B cell (primary cell): Measurements from ENCODE around the gene KPNB1. TPM values are rescaled to one million over a fixed set of nuclear protein-coding genes. Genes with fewer than 3 reads are reported as not detected.

Experiments used
- ATAC-seq: fragments of 200-7000 bp; cut with Tn5 transposase; one replicate; pipeline ENCODE4 v1.10.0; 2021; ENCODE audit warnings: low read depth, mild to moderate bottlenecking, moderate number of reproducible peaks, moderate library complexity
- CTCF ChIA-PET: fragments of 350-600 bp; sonication (Branson Sonifier 250); formaldehyde crosslinking; loops from one replicate; lab custom pipeline; 2021; ENCODE audit warnings: antibody characterized with exemption, inconsistent platforms; lab: Charles Lee
- POLR2A ChIA-PET: fragments of 350-600 bp; sonication (Branson Sonifier 250); formaldehyde crosslinking; loops from one replicate; lab custom pipeline; 2021; ENCODE audit warnings: antibody characterized with exemption; lab: Charles Lee
- DNase-seq: peaks from one replicate; pipeline ENCODE4 v3.0.0; 2013
- H2AFZ ChIP-seq: 2 replicates; pipeline ENCODE4 v1.6.1; 2012; ENCODE audit warnings: mild to moderate bottlenecking, low read depth, low read length; ENCODE audit not compliant: insufficient read depth, poor library complexity, severe bottlenecking
- H3K27ac ChIP-seq, 2 donors: 1 replicate in 1 of 2; 2 replicates in 1 of 2; pipeline ENCODE4 v1.5.1; 2012 to 2013; ENCODE audit warnings: low read length in 2 of 2, mild to moderate bottlenecking in 2 of 2, moderate library complexity in 1 of 2
- H3K27me3 ChIP-seq, 4 experiments: fragments of 200-600 bp in 1 of 4; sonication (generic) in 1 of 4; replicated peaks in 1 of 4; 1 replicate in 2 of 4; 2 replicates in 2 of 4; pipeline versions ENCODE4 v1.6.1 to v1.7.0; 2013 to 2016; ENCODE audit warnings: low read length in 3 of 4, mild to moderate bottlenecking in 2 of 4, mixed read lengths in 1 of 4, moderate library complexity in 1 of 4; ENCODE audit not compliant: insufficient read depth in 4 of 4, control insufficient read depth in 3 of 4; ENCODE audit errors: control extremely low read depth in 1 of 4
- H3K36me3 ChIP-seq, 2 experiments: replicated peaks in 1 of 2; 1 replicate in 1 of 2; 2 replicates in 1 of 2; pipeline versions ENCODE4 v1.6.1 to v1.7.1; 2013; ENCODE audit warnings: low read length in 1 of 2; ENCODE audit not compliant: insufficient read depth in 2 of 2, control insufficient read depth in 1 of 2; ENCODE audit errors: control extremely low read depth in 1 of 2, extremely low read depth in 1 of 2
- H3K4me1 ChIP-seq, 2 donors: fragments of 200-600 bp in 1 of 2; sonication (generic) in 1 of 2; 1 replicate in 1 of 2; 2 replicates in 1 of 2; pipeline versions ENCODE4 v1.5.1 to v1.6.1; 2013 to 2017; ENCODE audit warnings: low read length in 2 of 2; ENCODE audit not compliant: control insufficient read depth in 2 of 2, insufficient read depth in 2 of 2
- H3K4me2 ChIP-seq: replicated peaks from 2 replicates; pipeline ENCODE3; 2012; ENCODE audit warnings: mild to moderate bottlenecking, low read depth, low read length; ENCODE audit not compliant: poor library complexity, severe bottlenecking
- H3K4me3 ChIP-seq, 5 experiments: fragments of 200-600 bp in 1 of 5; sonication (generic) in 1 of 5; 1 replicate in 3 of 5; 2 replicates in 2 of 5; pipeline versions ENCODE4 v1.5.1 to v1.7.0; 2011 to 2016; ENCODE audit warnings: low read length in 4 of 5, mild to moderate bottlenecking in 4 of 5, low read depth in 2 of 5, control low read depth in 1 of 5, moderate library complexity in 1 of 5; ENCODE audit not compliant: insufficient read depth in 1 of 5; ENCODE audit errors: control extremely low read depth in 1 of 5, extremely low read depth in 1 of 5
- H3K79me2 ChIP-seq: fragments of 200-600 bp; sonication (generic); one replicate; pipeline ENCODE4 v1.6.0; 2016; ENCODE audit warnings: low read length; ENCODE audit not compliant: control insufficient read depth, insufficient read depth
- H3K9ac ChIP-seq: fragments of 200-600 bp; sonication (generic); 2 replicates; pipeline ENCODE4 v1.6.1; 2017; ENCODE audit warnings: mild to moderate bottlenecking, low read length, moderate library complexity
- H3K9me3 ChIP-seq, 3 donors: one replicate each; pipeline versions ENCODE4 v1.6.1 to v1.7.1; 2013; ENCODE audit warnings: low read length in 2 of 3; ENCODE audit not compliant: control insufficient read depth in 2 of 3, insufficient read depth in 1 of 3; ENCODE audit errors: control extremely low read depth in 1 of 3
- H4K20me1 ChIP-seq: 2 replicates; pipeline ENCODE4 v1.6.0; 2012; ENCODE audit warnings: mild to moderate bottlenecking, low read length; ENCODE audit not compliant: insufficient read depth, control insufficient read depth, poor library complexity, severe bottlenecking
- H3K27ac Mint-ChIP-seq: one replicate; pipeline ENCODE4 v1.8.0; 2021; ENCODE audit warnings: mixed read lengths
- H3K27me3 Mint-ChIP-seq: one replicate; pipeline ENCODE4 v1.8.0; 2021; ENCODE audit warnings: mixed read lengths
- H3K4me1 Mint-ChIP-seq: one replicate; pipeline ENCODE4 v1.8.0; 2021; ENCODE audit warnings: mixed read lengths
- H3K4me3 Mint-ChIP-seq: one replicate; pipeline ENCODE4 v1.8.0; 2021; ENCODE audit warnings: mixed read lengths
- H3K9me3 Mint-ChIP-seq: one replicate; pipeline ENCODE4 v1.8.0; 2022; ENCODE audit warnings: mixed read lengths; ENCODE audit not compliant: insufficient read depth
- EZH2 ChIP-seq: IDR thresholded peaks from 2 replicates; pipeline ENCODE4 v1.6.1; 2012; ENCODE audit warnings: borderline replicate concordance, low read depth, mild to moderate bottlenecking, moderate library complexity, low read length; ENCODE audit not compliant: insufficient read depth, poor library complexity, severe bottlenecking
- WGBS: methylation state at CpG from one replicate; pipeline ENCODE4 v1.1.5; 2013; ENCODE audit warnings: missing lambda C conversion rate; ENCODE audit not compliant: insufficient coverage; 5-methylcytosine and 5-hydroxymethylcytosine counted together
- intact Hi-C: fragments of 100-400 bp; cut with micrococcal nuclease; formaldehyde crosslinking; loops from one replicate; pipeline ENCODE4 v1.10.0; 2022
- polyA plus RNA-seq: library from polyadenylated mRNA; depleted of rRNA; stranded (reverse); fragments of >200 nt; gene quantifications from 2 replicates; pipeline ENCODE4 v1.2.3, GENCODE V29; 2012
- total RNA-seq, 2 donors: library from RNA; stranded (reverse); fragments of 120-200 nt in 1 of 2; gene quantifications; 1 replicate in 1 of 2; 2 replicates in 1 of 2; pipeline versions ENCODE4 v1.2.3 to v1.2.4, GENCODE V29; 2013 to 2022
- TF ChIP-seq, protein P1 (sequence below): fragments of 200-600 bp; IDR thresholded peaks from one replicate; pipeline ENCODE4 v1.8.0; 2022; ENCODE audit warnings: antibody characterized with exemption, mild to moderate bottlenecking

The KPNB1 gene
- total and polyA plus RNA-seq, 2 donors (not counting 1 experiment from before 2014, with no cell fraction given), result 60.6 to 278 TPM

DNA sequence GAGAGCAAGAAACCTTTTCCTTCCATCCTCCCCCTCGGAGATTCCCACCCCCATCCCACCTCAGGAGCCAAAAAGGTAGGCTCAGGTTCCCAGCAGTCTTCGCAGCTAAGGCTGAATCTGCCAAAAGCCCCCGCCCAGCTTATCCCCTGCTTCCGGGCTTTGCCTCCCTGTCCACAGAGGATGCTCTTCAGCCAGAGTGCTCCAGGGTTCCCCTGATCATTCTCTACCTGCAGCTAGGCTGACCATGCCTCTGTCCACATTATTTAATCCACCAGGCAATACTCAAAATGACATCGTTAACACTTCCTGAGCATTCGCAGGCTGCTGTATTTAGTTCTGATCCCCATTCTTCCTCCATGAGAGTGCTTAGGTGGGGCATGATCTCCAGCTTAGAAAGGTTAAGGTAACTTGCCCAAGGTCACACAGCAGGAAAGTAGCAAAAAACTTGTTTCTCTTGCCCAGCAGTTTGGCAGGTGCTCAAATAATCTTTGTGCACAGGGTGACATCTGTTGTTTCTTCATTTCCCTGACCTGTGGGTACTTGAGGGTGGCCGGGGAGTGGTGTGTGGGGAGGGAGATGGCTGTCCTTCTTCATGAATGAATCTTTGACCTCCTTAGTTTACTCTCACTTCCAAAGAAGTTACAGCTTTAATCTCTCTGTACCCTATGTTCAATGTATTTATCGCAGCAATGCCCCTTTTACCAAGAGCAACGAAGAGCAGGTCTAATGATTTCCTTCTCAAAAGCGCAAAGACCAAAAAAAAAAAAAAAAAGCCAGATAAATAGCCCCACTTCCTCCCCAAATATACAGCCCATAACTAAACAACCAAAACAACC, 43.4 kb downstream of the KPNB1 start:
- H3K27ac Mint-ChIP-seq, result peak overlapping the region; percentile 59
- DNase-seq (peak; percentile 46), ATAC-seq (no peak)
- Histone ChIP-seq H3K9ac (peak overlapping the region; percentile 68), H3K4me3 (peak overlapping the region; percentile 6 to 73 (median 64)), H3K36me3 (no peaks in the 10 kb centered on the region), H3K9me3 (no peaks in the 10 kb centered on the region), H3K4me1 (peaks cover 23 to 35% of the 10 kb centered on the region in 2 donors), H3K4me2 (peak overlapping the region; percentile 98), H4K20me1 (no peaks in the 10 kb centered on the region), H2AFZ (peak overlapping the region; percentile 74), H3K27ac (peak overlapping the region in 1 of 2 donors; percentile 23), H3K79me2 (peaks cover 3% of the 10 kb centered on the region), H3K27me3 (peaks cover 0 to 5% (median 2%) of the 10 kb centered on the region in 4 experiments)
- intact Hi-C loops, result loop anchor here (2.0 to 10.0 kb wide), 2 partner anchors 42 to 112 kb away; no protein-coding TSS in a partner anchor
- WGBS, result 34% methylated on average over 7 of the region's 10 CpGs
- ChIA-PET CTCF (interaction anchor here (1.0 to 1.5 kb wide), 4 partner anchors 26 to 109 kb away, joined by 3 to 4 read pairs (median 4); partner anchors contain the start of gene TBX21), POLR2A (interaction anchor here (0.7 to 1.4 kb wide), 4 partner anchors 12 to 1721 kb away, joined by 5 to 8 read pairs (median 6); partner anchors contain the start of genes PHB1 and TBX21)
- H3K9me3 Mint-ChIP-seq, result no peaks in the 10 kb centered on the region
- H3K4me3 Mint-ChIP-seq, result peak overlapping the region; percentile 82
- H3K27me3 Mint-ChIP-seq, result no peaks in the 10 kb centered on the region
- no peak for TF ChIP-seq EZH2
- TF ChIP-seq, protein P1, sequence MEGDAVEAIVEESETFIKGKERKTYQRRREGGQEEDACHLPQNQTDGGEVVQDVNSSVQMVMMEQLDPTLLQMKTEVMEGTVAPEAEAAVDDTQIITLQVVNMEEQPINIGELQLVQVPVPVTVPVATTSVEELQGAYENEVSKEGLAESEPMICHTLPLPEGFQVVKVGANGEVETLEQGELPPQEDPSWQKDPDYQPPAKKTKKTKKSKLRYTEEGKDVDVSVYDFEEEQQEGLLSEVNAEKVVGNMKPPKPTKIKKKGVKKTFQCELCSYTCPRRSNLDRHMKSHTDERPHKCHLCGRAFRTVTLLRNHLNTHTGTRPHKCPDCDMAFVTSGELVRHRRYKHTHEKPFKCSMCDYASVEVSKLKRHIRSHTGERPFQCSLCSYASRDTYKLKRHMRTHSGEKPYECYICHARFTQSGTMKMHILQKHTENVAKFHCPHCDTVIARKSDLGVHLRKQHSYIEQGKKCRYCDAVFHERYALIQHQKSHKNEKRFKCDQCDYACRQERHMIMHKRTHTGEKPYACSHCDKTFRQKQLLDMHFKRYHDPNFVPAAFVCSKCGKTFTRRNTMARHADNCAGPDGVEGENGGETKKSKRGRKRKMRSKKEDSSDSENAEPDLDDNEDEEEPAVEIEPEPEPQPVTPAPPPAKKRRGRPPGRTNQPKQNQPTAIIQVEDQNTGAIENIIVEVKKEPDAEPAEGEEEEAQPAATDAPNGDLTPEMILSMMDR, result no peak
- H3K4me1 Mint-ChIP-seq, result peaks cover 34% of the 10 kb centered on the region
